Transverse colon (tissue), 3 donors: ENCODE data around the gene NRGN.

Experiments
- POLR2A ChIP-seq: fragments of 450-650 bp; IDR thresholded peaks from one replicate; pipeline ENCODE4 v1.6.1; 2016; ENCODE audit warnings: antibody characterized with exemption, mild to moderate bottlenecking, moderate library complexity
- TF ChIP-seq, protein P1 (sequence below), 5 experiments: fragments of 200-600 bp in 3 of 5; fragments of 450-650 bp in 2 of 5; sonication (generic) in 3 of 5; IDR thresholded peaks; 1 replicate in 2 of 5; 2 replicates in 3 of 5; pipeline ENCODE4 v1.5.1; 2016 to 2017; ENCODE audit warnings: antibody characterized with exemption in 5 of 5, inconsistent platforms in 3 of 5, mild to moderate bottlenecking in 2 of 5, moderate library complexity in 1 of 5

DNA sequence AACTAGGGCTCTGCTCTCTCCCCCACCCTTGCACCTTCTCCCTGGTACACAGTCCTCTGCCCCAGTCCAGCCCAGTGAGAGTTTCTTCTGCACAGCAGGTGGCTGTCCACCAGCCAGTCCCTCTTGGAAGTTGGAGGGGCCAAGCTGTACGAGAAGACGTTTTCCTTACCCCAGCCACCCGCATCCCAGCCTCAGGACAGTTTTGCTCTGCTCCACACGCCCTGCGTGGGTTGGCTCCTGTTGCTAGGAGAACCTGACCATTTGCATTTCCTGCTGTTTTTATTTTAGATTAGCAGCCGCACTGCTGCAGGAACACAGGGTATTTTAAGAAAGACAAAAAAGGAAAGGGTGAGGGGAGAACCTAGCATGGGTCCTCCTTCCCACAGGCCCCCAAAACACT, 17.6 kb upstream of the NRGN start:
- TF ChIP-seq, protein P1, sequence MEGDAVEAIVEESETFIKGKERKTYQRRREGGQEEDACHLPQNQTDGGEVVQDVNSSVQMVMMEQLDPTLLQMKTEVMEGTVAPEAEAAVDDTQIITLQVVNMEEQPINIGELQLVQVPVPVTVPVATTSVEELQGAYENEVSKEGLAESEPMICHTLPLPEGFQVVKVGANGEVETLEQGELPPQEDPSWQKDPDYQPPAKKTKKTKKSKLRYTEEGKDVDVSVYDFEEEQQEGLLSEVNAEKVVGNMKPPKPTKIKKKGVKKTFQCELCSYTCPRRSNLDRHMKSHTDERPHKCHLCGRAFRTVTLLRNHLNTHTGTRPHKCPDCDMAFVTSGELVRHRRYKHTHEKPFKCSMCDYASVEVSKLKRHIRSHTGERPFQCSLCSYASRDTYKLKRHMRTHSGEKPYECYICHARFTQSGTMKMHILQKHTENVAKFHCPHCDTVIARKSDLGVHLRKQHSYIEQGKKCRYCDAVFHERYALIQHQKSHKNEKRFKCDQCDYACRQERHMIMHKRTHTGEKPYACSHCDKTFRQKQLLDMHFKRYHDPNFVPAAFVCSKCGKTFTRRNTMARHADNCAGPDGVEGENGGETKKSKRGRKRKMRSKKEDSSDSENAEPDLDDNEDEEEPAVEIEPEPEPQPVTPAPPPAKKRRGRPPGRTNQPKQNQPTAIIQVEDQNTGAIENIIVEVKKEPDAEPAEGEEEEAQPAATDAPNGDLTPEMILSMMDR (IDR thresholded peaks at IDR 0.05) = no peak
- no peak for TF ChIP-seq POLR2A
